GM21786 (cell line): ENCODE data around the gene RPL10.

ENCODE experiments used
- ATAC-seq: cut with Tn5 transposase; IDR thresholded peaks from one replicate; pipeline ENCODE4 v1.9.1; 2021; ENCODE audit not compliant: unreplicated experiment

RPL10 gene

DNA sequence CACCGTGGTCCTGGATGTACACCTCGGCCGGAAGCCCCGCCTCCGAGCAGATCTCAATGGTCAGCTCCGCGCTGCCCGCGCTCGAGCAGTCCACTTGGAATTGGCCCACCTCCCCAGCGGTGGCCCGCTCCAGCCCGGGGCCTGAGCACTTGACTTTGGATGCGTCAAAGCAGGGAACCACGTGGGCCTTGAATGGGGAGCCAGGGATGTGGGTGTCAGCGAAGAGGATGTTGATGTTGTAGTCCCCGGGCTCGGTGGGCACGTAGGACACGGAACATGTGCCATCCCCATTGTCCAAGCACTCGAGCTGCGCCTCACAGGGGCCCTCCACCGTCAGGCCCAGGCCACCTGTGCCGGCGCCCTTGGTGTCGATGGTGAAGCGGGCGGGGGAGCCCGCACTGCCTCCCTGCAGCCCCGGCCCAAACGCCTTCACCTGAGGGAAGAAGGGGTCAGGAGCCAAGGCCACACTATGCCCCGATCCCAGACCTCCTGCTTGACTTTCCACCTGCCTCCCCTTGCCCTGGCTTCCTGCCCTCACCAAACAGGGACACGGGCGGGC lies 37.9 kb upstream of the RPL10 start:
- ATAC-seq, result no peak

DNA sequence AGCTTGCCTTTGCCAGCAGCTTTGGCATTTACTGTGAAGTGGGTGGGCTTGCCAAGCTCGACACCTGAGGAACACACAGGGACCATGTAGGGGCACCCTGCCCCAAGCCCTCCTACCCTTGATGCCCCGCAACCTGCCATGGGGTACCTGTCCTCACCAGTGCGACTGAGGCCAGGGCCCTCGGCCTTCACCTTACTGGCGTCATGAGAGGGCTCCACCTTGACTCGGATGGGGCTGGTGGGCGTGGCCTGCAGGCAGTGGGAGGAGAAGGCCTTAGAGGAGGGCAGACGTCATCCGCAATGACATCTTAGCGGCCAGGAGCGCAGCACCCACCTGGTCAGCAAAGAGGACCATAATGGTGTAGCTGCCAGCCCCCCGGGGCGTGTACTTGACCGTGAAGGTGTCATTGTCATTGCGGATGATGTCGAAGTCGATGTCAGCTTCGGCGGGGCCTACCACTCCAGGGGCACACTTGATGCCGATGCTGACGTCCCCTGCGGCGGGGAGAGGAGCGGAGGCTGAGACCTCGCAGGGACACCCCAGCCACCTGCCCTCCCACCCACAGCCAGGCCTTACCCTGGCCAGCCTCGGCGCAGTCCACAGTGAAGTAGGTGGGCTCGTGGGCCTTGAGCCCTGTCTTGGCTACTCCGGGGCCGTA lies 36.0 kb upstream of the RPL10 start:
- no peak for ATAC-seq

DNA sequence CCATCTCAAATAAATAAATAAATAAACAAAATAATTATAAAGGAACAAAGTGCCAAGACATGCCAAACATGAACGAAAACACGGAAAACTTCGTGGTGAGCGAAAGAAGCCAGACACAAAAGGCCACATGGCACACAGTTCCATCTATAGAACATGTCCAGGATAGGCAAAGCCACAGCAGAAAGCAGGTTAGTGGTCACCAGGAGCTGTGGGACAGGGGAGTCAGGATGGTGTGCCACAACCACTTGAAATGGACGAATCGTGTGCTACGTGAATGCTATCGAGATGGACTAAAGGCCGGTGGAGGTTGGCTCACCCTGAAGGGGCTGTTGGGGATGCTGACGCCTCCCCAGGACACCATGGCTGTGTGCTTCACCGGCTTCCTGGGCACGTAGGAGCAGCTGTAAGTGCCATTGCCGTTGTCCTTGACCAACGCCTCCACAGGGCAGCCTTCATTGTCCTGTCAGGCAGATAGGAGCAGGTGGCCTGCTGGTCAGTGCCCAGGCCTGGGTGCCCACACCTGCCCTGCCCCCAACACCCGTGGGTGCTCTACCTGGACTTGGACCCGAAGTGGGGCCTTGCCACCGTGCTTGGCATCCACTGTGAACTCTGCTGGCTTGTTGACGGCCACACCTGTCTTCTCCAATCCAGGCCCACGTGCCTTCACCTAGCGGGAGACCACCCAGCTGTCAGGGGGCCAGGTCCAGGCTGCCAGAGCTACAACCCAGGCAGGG lies 34.3 kb upstream of the RPL10 start:
- ATAC-seq, result no peak

DNA sequence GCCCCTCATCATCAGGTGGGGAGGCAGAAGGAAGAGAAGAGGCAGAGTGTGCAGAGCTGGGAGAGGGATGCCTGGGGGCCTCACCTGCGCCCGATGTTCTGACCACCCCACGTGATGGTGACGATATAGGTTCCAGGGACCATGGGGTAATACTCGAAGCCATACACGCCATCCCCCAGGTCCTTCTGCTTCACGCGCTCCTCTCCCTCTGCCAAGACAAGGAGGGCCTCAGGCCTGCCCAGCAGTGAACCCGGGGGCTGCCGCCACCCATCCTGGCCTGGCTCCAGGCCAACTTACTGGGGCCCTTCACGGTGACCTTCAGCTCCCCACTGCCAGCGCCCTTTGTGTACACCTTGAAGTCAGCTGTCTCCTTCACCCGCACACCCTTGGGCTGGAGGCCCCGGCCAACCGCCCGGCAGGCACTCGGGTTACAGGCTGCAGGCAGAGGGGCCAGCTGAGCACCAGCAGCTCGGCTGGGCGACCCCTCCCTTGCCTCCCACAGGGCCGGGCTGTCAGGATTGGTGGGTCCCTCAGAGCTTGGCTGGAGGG lies 33.1 kb upstream of the RPL10 start:
- no peak for ATAC-seq

DNA sequence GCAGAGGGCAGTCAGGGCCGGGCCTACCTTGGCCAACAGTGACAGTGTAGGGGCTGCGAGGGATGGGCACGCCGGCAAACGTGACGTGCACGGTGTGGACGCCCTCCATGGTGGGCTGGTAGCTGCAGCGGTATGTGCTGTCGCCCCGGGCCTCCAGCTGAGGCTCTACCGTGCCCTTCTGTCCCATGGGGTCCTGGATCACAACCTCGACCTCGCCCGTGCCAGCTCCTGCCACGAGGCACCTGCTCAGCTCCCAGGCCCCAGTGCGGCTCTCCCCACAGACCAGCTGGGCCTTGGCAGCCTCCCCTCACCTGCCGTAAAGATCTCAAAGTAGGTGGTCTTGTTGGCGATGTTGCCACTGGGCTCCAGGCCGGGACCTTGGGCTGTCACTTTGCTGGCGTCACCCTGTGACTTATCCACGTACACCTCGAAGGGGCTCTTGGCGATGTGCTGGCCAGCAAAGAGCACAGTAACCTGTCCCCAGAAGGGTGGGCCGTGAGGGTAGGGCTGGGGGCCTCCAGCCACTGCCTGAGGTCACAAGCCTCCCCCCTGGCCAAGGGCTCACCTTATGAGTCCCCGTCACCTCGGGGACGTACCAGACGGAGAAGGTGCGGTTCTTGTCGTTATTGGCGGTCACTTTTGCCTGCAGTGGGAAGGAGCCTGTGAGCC lies 32.0 kb upstream of the RPL10 start:
- no peak for ATAC-seq

DNA sequence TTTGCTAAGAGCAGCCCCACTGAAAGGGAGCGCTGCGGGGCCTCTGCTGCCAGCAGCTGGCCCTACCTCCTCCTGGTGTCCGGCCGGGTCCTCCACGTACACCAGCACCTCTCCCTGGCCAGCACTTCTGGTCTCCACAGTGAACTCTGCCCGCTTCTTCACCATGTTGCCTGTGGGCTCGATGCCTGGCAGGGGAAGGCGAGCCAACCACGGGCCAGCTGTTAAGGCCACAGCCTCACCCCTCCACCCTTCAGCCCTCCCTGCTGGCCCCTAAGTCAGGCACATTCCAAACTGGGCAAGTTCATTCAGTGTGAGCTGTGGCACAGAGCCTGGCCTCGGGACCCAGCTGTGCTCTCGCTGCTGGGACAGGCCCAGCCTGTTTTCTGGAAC lies 31.5 kb upstream of the RPL10 start:
- no peak for ATAC-seq

DNA sequence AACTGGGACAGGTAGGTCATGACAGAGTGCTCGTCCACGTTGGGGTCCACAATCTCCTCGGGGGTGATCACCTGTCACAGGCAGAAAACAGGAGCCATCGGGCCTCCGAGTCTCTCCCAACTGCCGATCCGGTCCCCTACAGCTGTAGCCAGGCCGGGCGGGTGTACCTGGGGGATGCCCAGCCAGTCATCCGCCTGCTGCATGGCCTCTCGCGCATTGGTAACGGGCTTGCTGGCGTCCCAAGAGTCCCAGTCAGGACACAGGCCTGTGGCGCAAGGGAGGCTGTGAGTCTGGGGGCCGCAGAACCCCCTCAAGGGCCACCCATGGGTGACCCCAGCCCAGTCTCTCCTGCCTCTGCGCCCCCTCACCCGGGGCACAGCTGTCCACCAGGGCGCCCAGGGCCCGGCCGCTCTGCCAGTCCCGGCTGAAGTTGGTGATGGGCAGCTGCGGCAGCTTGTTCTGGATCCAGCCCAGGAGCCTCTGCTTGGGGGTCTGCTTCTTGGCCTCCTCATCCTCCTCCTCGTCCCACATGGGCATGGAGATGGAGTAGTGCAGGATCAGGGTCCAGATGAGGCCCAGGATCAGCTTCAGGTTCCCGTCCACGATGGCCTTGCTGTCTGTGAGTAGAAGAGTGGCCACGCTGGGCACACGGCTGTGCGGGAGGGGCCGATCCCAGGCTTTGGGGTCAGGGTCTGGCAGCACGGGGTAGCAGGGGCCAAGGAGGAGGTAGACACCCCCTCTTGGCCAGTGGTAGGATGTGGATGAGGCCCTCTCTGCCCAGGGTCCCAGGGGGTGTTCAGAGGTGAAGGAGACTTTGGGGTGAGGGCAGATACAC lies 30.5 kb upstream of the RPL10 start:
- ATAC-seq, result no peak

DNA sequence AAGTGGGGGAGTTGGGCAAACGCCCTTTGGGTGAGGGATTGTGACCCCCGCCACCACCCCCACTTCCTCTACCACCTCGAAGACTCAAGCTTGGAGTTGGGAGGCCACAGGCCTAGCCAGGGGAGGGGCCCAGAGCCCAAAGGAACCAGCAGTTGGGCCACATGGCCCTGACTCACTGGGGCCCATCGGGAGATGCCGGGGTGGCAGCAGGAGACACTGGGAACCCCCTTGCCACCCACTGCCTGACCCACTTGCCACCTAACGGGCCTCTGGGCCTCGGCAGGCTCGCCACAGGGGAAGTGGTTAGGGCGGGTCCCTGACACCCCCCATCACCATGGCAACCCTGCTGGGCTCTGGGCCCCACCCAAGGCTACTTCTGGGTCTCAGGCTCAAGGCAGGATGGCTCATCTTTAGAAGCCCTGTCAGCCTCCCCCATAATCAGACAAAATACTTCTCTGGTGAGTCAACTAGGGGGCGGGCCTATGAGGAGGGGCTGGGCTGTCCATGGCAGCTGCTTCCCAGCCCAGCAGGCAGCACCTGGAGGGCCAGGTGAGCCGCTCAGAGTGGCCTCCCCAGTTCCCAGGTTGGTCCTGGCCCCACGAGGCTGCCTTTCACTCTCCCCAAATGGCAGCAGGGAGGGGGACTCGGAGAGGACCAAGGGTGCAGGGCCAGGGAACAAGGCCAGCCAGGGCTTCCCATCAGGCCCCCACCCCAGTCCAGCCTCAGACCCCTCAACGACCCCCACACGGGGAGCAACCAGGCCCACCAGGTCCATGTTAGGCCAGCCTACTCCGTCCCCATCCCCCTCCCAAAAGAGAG lies 29.3 kb upstream of the RPL10 start:
- peak; percentile 39 for ATAC-seq

DNA sequence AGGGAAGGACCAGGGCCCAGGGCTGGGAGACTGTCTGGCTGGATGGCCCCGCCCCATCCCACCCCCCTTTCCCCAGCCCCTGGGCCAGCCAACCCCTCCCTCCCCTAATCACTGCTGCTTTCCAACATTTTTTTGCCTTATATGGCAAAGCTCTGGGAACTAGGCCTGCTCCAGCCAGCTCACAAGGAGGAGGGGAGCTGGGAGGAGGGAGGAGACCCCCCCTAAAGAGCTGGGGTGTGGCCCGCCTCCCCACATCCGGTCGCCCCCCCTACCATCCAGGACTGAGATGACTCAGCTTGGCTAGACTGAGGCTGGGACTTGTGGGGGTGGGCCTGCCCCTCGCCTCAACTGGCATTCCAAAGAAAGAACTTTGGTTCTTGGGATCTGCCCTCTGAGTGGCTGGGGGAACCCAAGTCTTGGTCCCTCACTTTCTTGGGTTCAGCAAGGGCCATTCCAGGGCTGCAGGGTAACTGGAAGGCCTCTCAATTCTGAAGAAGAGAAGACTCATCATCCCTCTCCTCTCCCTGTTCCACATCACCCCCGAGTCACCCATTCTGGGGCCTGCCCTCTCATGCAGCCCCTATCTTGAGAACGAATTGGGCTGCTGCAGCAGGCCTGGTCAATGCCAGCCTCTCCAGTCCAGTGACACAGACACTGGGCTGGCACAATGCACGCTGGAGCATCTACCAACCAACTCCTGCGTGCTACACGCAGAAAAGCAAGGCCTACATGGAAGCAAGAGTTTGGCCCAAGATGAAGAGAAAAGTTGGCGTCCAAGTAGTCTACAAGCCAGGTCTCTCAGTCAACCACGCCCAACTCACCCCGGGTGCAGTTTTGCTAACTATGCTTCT lies 28.5 kb upstream of the RPL10 start:
- no peak for ATAC-seq

DNA sequence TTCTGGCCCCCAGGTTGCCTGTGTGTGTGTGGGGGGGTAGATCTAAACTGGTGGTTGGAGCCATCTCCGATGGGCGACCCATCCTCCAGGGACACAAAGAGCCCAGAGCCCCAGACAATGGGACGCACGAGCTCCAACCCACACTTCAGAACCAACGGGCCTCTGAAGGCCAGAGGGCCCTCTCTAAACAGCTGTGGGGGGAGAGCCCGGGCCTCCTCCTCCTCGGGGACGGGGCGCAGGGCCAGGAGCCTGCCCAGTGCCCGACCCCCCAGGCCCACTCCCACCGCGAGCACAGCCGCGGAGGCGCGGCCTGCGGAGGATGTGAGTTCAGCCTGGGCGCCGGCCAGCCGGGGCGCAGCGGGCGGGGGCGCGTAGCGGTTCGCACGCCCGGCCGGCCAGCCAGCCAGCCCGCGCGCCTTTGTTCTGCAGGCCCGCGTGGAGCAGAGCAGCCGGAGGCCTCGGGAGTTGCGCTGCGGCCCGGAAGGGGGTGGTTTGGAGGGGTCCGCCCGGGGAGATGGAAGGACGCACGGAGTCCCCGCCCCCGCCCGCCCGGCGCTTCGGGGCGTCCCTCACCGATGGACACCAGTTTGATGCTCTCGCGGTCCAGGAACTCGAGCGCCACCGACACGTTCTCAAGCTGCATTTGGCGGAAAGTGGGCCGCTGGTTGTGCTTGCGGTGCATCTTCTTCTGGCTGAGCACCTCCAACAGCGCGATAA lies 27.7 kb upstream of the RPL10 start:
- no peak for ATAC-seq

DNA sequence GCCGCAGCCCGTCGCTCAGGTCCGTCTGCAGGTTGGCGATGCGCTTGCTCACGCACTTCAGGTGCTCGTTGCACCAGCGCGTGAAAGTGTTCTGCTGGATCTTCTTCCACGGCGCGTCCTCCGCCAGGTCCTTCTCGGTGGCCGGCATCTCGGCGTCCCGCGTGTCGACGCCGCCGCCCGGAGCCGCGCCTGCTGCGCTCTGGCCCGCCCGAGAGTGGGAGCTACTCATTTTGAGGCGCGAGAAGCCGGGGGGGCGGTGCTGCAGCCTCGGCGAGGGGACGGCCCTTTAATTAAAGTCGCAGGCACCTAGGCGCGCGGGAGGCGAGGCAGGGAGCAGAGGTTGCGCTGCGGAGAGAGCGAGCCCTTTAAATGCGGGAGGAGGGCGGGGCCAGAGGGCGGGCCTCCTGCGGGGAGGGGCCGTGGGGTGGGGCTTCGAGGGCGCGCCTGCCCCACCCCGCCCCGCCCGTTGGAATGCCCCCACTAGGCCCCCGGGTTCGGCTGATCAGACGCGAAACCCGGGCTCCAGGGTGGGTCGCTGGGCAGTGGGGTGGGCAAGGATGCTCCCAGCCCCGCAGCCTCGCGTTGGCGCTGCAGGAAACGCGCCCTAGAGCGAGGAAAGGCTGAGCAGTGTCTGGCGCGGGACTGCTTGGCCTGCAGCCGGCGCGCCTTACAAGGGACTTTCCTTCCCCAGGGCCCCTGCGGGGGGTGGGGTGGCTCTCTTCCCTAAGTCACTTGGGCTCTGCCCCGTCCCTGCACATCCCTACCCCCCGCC lies 27.0 kb upstream of the RPL10 start:
- ATAC-seq, result peak; percentile 51

DNA sequence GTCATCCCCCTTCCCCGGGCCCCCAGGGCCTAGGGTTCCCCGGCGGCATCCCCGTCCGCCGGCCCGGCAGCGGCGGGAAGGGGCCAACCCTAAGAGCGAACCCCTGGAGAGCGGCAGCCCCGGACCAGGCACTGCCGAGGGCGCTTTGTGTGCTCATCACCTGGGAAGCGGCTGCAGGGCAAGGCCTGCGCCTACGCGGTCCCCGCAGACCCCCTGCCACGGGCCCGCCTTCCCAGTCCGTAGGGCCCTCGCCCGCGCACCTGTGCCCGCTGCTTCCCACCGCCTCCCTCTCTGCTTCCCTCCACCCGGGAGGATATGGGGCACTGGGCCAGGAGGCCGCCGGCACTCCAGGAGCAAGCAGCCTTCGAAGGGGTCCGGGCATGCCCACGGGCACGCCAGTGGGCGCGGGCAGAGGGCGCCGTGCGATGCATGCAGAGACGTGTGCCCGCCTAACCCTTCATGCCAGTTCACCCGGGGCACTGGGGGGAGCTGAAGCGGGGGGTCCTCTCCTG lies 26.3 kb upstream of the RPL10 start:
- peak; percentile 1 for ATAC-seq

DNA sequence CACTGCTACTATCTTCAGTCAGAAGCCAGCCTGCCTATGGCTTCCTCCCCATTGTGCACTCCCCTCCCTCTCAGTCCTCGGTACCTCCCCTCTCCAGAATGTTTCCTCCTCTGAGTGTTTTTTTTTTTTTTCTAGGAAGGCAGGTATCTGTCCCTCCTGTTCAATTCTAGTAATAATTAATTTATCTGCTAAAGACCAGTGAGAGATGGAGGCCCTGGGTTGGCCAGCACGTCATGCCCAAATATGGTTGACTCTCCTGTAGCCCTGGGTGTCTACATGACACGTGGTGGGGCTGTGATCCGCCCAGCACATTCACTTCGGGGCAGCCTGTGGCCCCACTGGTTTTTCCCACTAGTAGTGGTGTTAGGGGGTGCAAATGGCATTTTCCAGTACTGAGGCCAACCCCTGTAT lies 25.6 kb upstream of the RPL10 start:
- ATAC-seq, result no peak

DNA sequence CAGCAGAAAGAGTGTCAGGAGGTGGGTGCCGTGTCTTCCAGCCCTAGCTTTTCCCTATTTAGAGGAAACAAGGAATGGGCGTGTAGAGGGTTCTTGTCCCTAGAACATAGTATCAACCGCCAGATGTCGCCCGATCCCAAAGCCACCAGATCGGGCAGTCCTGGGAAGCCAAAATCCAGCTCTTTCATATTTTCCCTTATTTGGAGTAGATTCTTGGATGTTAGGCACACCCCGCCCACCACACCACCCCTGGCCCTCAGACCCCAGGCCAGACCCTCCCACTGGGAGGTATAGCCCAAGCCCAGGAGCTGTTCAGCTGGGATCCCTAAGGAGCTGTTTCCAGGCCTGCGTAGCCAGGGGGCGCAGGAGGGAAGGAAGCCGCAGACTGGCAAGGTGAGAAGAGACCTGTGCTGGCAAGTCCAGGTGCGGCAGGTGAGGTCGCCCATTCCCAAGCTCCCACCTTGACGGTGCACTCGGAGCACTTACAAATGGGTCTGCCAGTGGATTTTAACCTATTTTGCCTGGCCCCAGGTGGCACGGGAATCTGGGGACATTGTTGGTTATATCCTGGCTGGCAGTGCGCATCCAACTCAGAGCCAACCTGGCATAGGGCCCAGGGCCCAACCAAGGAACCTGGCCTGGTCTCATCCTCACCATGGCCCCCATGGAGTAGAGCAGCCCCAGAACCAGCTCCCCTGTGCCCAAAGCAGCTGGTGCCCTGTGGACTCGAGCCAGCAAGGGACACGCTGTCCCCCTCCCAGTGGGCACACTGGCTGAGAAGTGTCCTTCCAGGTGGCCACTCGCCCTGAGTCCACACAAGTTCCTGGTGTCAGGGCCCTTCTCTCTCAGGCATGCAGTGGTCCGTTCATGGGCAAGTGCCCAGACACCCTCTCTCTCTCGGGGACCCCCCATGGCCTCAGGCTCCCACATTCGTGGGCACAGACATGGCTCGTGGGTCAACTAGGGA lies 24.6 kb upstream of the RPL10 start:
- ATAC-seq, result no peak

DNA sequence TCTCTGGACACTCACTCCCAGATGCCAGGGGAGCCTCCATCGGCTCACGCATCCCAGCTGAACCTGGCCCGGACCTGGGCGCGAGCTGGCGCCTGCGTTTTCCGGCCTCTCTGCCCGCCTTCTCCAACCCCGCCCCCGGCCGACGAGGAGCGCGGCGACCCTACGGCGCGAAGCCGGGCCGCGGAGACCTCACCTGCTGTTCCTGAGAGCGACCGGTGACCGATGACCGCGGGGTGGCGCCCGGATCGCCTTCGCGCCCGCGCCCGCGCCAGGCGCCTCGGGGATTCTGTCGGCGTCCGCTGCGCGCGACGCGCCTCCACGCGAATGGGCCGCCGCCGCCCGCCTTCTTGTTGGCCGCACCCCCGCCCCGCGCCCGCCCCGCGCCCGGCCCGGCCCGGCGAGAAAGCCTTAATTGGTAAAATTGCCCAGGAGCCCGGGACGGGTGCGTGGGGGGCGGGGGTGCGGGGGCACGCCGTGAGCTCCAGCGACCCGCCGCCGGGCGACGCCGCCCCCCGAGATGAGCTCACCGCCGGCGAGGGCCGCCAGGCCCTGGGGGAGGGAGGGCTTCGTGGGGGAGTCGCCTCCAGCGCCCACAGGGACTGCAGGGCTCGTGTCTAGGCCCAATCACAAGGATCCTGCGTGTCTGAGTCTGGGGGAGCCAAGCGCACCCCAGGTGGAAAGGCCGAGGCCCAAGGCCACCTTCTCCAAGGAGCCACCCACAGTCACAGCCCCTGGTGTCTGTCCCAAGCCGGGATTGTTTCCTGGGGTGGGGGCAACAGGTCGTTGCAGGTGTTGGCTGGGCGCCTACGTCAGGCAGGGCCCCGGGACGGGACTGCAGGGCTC lies 23.6 kb upstream of the RPL10 start, which contains the start of gene FLNA:
Gene FLNA, minus strand, starts transcription at position 322 of the 843 bp plus-strand sequence. CDS start 3,389 bp downstream, outside the sequence.
- no peak for ATAC-seq
